C4-2B (cell line): ENCODE results near the gene CLMP.

Source experiments
- ZFX ChIP-seq: fragments of 450-650 bp; IDR thresholded peaks from 2 replicates; pipeline ENCODE4 v1.6.1; 2017
- TF ChIP-seq, protein P1 (sequence below): fragments of 450-650 bp; conservative IDR thresholded peaks from 2 replicates; pipeline ENCODE4 v1.5.1; 2017; ENCODE audit warnings: mild to moderate bottlenecking

DNA sequence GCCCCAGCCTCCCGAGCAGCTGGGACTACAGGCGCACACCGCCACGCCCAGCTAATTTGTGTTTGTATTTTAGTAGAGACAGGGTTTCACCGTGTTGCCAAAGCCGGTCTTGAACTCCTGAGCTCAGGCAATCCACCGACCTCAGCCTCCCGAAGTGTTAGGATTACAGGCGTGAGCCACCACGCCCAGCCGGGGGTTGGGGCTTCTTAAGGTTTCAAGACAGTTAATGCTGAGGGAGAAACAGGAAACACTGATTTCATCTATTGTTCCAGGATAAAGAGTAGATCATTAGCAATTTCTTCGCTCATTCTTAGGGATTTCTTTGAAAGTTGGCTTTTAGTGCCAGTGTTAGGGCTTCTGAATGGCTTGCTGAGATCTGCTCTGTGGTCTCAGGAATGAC is 21.2 kb upstream of the CLMP start:
- TF ChIP-seq, protein P1, sequence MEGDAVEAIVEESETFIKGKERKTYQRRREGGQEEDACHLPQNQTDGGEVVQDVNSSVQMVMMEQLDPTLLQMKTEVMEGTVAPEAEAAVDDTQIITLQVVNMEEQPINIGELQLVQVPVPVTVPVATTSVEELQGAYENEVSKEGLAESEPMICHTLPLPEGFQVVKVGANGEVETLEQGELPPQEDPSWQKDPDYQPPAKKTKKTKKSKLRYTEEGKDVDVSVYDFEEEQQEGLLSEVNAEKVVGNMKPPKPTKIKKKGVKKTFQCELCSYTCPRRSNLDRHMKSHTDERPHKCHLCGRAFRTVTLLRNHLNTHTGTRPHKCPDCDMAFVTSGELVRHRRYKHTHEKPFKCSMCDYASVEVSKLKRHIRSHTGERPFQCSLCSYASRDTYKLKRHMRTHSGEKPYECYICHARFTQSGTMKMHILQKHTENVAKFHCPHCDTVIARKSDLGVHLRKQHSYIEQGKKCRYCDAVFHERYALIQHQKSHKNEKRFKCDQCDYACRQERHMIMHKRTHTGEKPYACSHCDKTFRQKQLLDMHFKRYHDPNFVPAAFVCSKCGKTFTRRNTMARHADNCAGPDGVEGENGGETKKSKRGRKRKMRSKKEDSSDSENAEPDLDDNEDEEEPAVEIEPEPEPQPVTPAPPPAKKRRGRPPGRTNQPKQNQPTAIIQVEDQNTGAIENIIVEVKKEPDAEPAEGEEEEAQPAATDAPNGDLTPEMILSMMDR, result no peak
- TF ChIP-seq ZFX, result no peak
